H1 (cell line): ENCODE measurements around the gene GABRG3. TPM values are rescaled to one million over a fixed set of nuclear protein-coding genes. Genes with fewer than 3 reads are reported as not detected.

ENCODE experiments used
- CTCF ChIA-PET: fragments of 300-600 bp; sonication (Branson Sonifier 250); formaldehyde crosslinking; loops from one replicate; lab custom pipeline; 2021; ENCODE audit not compliant: partially characterized antibody; lab: Charles Lee
- POLR2A ChIA-PET: fragments of 300-600 bp; sonication (Branson Sonifier 250); formaldehyde crosslinking; loops from one replicate; lab custom pipeline; 2021; ENCODE audit warnings: inconsistent platforms; ENCODE audit not compliant: partially characterized antibody; lab: Charles Lee
- DNase-seq, 2 experiments: peaks; one replicate each; pipeline versions ENCODE4 v3.0.0 to v3.0.0-alpha.2; 2010 to 2022; ENCODE audit warnings: low spot score in 2 of 2, low read depth in 1 of 2, mixed read lengths in 1 of 2
- FAIRE-seq: peaks from 2 replicates; lab custom pipeline; 2011; peaks lifted over from hg19 to GRCh38; lab: Jason Lieb, UNC
- H2AFZ ChIP-seq: 2 replicates; pipeline ENCODE4 v1.8.1; 2012; ENCODE audit warnings: low read length, inconsistent platforms
- H2AK5ac ChIP-seq: 2 replicates; pipeline ENCODE4 v1.6.1; 2013; ENCODE audit warnings: low read depth, low read length
- H2BK120ac ChIP-seq: replicated peaks from 2 replicates; pipeline ENCODE3; 2013; ENCODE audit warnings: low read depth, low read length, inconsistent platforms
- H2BK12ac ChIP-seq: 2 replicates; pipeline ENCODE4 v1.6.1; 2013; ENCODE audit warnings: low read depth, low read length
- H2BK15ac ChIP-seq: 2 replicates; pipeline ENCODE4 v1.6.1; 2013; ENCODE audit warnings: low read length
- H2BK20ac ChIP-seq: 2 replicates; pipeline ENCODE4 v1.6.1; 2013; ENCODE audit warnings: low read length
- H2BK5ac ChIP-seq: 2 replicates; pipeline ENCODE4 v1.6.1; 2013; ENCODE audit warnings: low read depth, low read length
- H3K14ac ChIP-seq: 2 replicates; pipeline ENCODE4 v1.6.1; 2013; ENCODE audit warnings: inconsistent platforms; ENCODE audit not compliant: insufficient read length
- H3K18ac ChIP-seq: 2 replicates; pipeline ENCODE4 v1.6.1; 2013; ENCODE audit warnings: low read length; ENCODE audit errors: extremely low read depth
- H3K23ac ChIP-seq: 2 replicates; pipeline ENCODE4 v1.6.1; 2013; ENCODE audit warnings: inconsistent platforms; ENCODE audit not compliant: insufficient read length
- H3K23me2 ChIP-seq: 2 replicates; pipeline ENCODE4 v1.6.1; 2013; ENCODE audit warnings: low read depth, low read length
- H3K27ac ChIP-seq: 2 replicates; pipeline ENCODE4 v1.6.1; 2011; ENCODE audit warnings: low read depth, low read length, inconsistent platforms
- H3K27me3 ChIP-seq, 4 experiments: replicated peaks in 1 of 4; 1 replicate in 1 of 4; 2 replicates in 3 of 4; pipeline versions ENCODE4 v1.6.1 to v1.8.1; 2011 to 2013; ENCODE audit warnings: low read length in 3 of 4, mild to moderate bottlenecking in 3 of 4, inconsistent platforms in 2 of 4, mixed read lengths in 2 of 4, moderate library complexity in 1 of 4; ENCODE audit not compliant: control insufficient read depth in 3 of 4, insufficient read depth in 3 of 4; ENCODE audit errors: extremely low read depth in 1 of 4
- H3K36me3 ChIP-seq, 4 experiments: 2 replicates each; pipeline versions ENCODE4 v1.6.1 to v1.8.1; 2011 to 2013; ENCODE audit warnings: mild to moderate bottlenecking in 4 of 4, low read length in 3 of 4, moderate library complexity in 2 of 4, control low read depth in 1 of 4, inconsistent platforms in 1 of 4; ENCODE audit not compliant: insufficient read depth in 4 of 4, control insufficient read depth in 2 of 4
- H3K4ac ChIP-seq: replicated peaks from 2 replicates; pipeline ENCODE3; 2013; ENCODE audit warnings: low read length, low read depth, mixed read lengths, inconsistent platforms; ENCODE audit not compliant: insufficient read length
- H3K4me1 ChIP-seq, 4 experiments: replicated peaks in 1 of 4; 1 replicate in 1 of 4; 2 replicates in 3 of 4; pipeline versions ENCODE4 v1.6.1 to v1.8.1; 2011 to 2013; ENCODE audit warnings: low read length in 3 of 4, inconsistent platforms in 2 of 4, mixed read lengths in 1 of 4; ENCODE audit not compliant: insufficient read depth in 4 of 4, control insufficient read depth in 3 of 4
- H3K4me2 ChIP-seq, 2 experiments: 2 replicates each; pipeline versions ENCODE4 v1.6.1 to v1.8.1; 2011 to 2013; ENCODE audit warnings: low read depth in 2 of 2, low read length in 2 of 2, control low read depth in 1 of 2, inconsistent platforms in 1 of 2, mild to moderate bottlenecking in 1 of 2; ENCODE audit not compliant: insufficient read depth in 1 of 2
- H3K4me3 ChIP-seq, 4 experiments: fragments of 200-600, 300-600 bp in 1 of 4; sonication (generic), shearing (Covaris generic), sonication (Bioruptor Twin) in 1 of 4; 2 replicates each; pipeline versions ENCODE4 v1.5.1 to v1.8.1; 2011 to 2016; ENCODE audit warnings: low read length in 4 of 4, low read depth in 3 of 4, control low read depth in 2 of 4, inconsistent platforms in 2 of 4, mild to moderate bottlenecking in 2 of 4, mixed read lengths in 1 of 4, moderate library complexity in 1 of 4; ENCODE audit not compliant: insufficient read depth in 2 of 4; ENCODE audit errors: extremely low read depth in 1 of 4
- H3K56ac ChIP-seq: replicated peaks from 2 replicates; pipeline ENCODE3; 2013; ENCODE audit warnings: low read depth, mild to moderate bottlenecking, mixed read lengths, low read length, inconsistent platforms; ENCODE audit not compliant: insufficient read length
- H3K79me1 ChIP-seq: 2 replicates; pipeline ENCODE4 v1.6.1; 2013; ENCODE audit warnings: low read depth, low read length, control low read depth
- H3K79me2 ChIP-seq, 2 experiments: 2 replicates each; pipeline versions ENCODE4 v1.6.1 to v1.8.1; 2012 to 2013; ENCODE audit warnings: low read length in 2 of 2, mild to moderate bottlenecking in 2 of 2, inconsistent platforms in 1 of 2; ENCODE audit not compliant: insufficient read depth in 2 of 2, control insufficient read depth in 1 of 2
- H3K9ac ChIP-seq, 4 experiments: replicated peaks in 1 of 4; 1 replicate in 1 of 4; 2 replicates in 3 of 4; pipeline versions ENCODE4 v1.6.1 to v1.8.1; 2011 to 2013; ENCODE audit warnings: low read depth in 3 of 4, low read length in 3 of 4, control low read depth in 2 of 4, mild to moderate bottlenecking in 2 of 4, moderate library complexity in 2 of 4, inconsistent platforms in 1 of 4; ENCODE audit errors: extremely low read depth in 1 of 4
- H3K9me3 ChIP-seq, 2 experiments: 2 replicates each; pipeline versions ENCODE4 v1.6.1 to v1.8.1; 2012 to 2013; ENCODE audit warnings: mild to moderate bottlenecking in 2 of 2, moderate library complexity in 2 of 2, control low read depth in 1 of 2, inconsistent platforms in 1 of 2, low read depth in 1 of 2, low read length in 1 of 2, mixed read lengths in 1 of 2; ENCODE audit not compliant: insufficient read depth in 2 of 2
- H4K20me1 ChIP-seq, 2 experiments: replicated peaks in 1 of 2; 2 replicates each; pipeline versions ENCODE3 to v1.8.1; 2011 to 2013; ENCODE audit warnings: inconsistent platforms in 2 of 2, low read length in 2 of 2, mild to moderate bottlenecking in 1 of 2; ENCODE audit not compliant: insufficient read depth in 2 of 2, control insufficient read depth in 1 of 2
- H4K5ac ChIP-seq: 2 replicates; pipeline ENCODE4 v1.6.1; 2013; ENCODE audit warnings: low read length, low read depth, mixed read lengths, inconsistent platforms; ENCODE audit not compliant: insufficient read length
- H4K8ac ChIP-seq: 2 replicates; pipeline ENCODE4 v1.8.0; 2013; ENCODE audit warnings: mild to moderate bottlenecking, moderate library complexity, low read length, inconsistent platforms; ENCODE audit not compliant: insufficient read depth; ENCODE audit errors: extremely low read depth
- H4K91ac ChIP-seq: replicated peaks from 2 replicates; pipeline ENCODE3; 2013; ENCODE audit warnings: low read length, mixed read lengths, inconsistent platforms; ENCODE audit not compliant: insufficient read length
- CREB1 ChIP-seq: IDR thresholded peaks from 2 replicates; pipeline ENCODE4 v1.6.1; 2012; ENCODE audit warnings: inconsistent platforms
- CTBP2 ChIP-seq: IDR thresholded peaks from 2 replicates; pipeline ENCODE4 v1.7.0; 2011; ENCODE audit warnings: borderline replicate concordance, mild to moderate bottlenecking, moderate library complexity, mixed read lengths, low read length; ENCODE audit not compliant: insufficient read depth, insufficient read length
- MAFK ChIP-seq: IDR thresholded peaks from 2 replicates; pipeline ENCODE4 v1.6.1; 2012; ENCODE audit warnings: low read depth, mild to moderate bottlenecking, improper control_type of control experiment, low read length
- RXRA ChIP-seq: IDR thresholded peaks from 2 replicates; pipeline ENCODE4 v1.6.1; 2011; ENCODE audit warnings: low read depth, mild to moderate bottlenecking, low read length, moderate library complexity; ENCODE audit not compliant: insufficient read depth
- SIRT6 ChIP-seq: IDR thresholded peaks from one replicate; pipeline ENCODE4 v1.7.1; 2012; ENCODE audit warnings: low read length, inconsistent platforms
- SP1 ChIP-seq: IDR thresholded peaks from 2 replicates; pipeline ENCODE4 v1.6.1; 2011; ENCODE audit warnings: low read depth, low read length
- USF2 ChIP-seq: IDR thresholded peaks from 2 replicates; pipeline ENCODE4 v1.6.1; 2011; ENCODE audit warnings: low read length, improper control_type of control experiment
- WGBS, 2 experiments: shearing (Covaris generic) in 1 of 2; methylation state at CpG; one replicate each; pipeline versions ENCODE4 v1.1.6 to v1.1.7; 2013 to 2015; ENCODE audit warnings: low lambda C conversion rate in 2 of 2, mixed read lengths in 2 of 2, inconsistent platforms in 1 of 2, low coverage in 1 of 2, missing lambda C conversion rate in 1 of 2; ENCODE audit not compliant: insufficient replicate concordance in 2 of 2, insufficient coverage in 1 of 2, insufficient read length in 1 of 2; ENCODE audit errors: extremely low coverage in 1 of 2, missing lambda C conversion rate in 1 of 2; 5-methylcytosine and 5-hydroxymethylcytosine counted together
- polyA plus RNA-seq, 7 experiments: library from polyadenylated mRNA; depleted of rRNA in 3 of 7; stranded (reverse) in 5 of 7; unstranded in 2 of 7; fragments of >200 nt in 5 of 7; fragments of 200-250 nt in 2 of 7; gene quantifications; 1 replicate in 5 of 7; 2 replicates in 1 of 7; 4 replicates in 1 of 7; pipeline versions ENCODE4 v1.2.1 to v1.2.3, GENCODE V29; 2011 to 2013; ENCODE audit warnings: missing spikeins in 2 of 7, mixed read lengths in 2 of 7
- total RNA-seq: library from RNA; stranded (reverse); fragmentation: NEBNext Ultra II Directional; extraction: Animal tissue kit (Norgen Biotek cat#: 25700); gene quantifications from 2 replicates; pipeline ENCODE4 v1.2.1, GENCODE V29; 2021
- TF ChIP-seq, protein P1 (sequence below): IDR thresholded peaks from 2 replicates; pipeline ENCODE4 v1.6.1; 2011; ENCODE audit warnings: low read depth, mild to moderate bottlenecking, low read length; ENCODE audit not compliant: insufficient read depth

Gene GABRG3
- total and polyA plus RNA-seq, 2 of the 8 experiments (the other 6 are each of a cell fraction or from before 2014, with no cell fraction given): 0.17 to 0.80 TPM

- H2BK12ac ChIP-seq: no peak overlapping the region
- no peak overlapping the region for H2BK120ac ChIP-seq
- no peak overlapping the region for H2AK5ac ChIP-seq
- ChIA-PET POLR2A (no interaction called here), CTCF (interaction anchor here (0.7 to 2.0 kb wide), 2 partner anchors 18 to 19 kb away, joined by 3 to 4 read pairs; no protein-coding TSS in a partner anchor)
- H3K36me3 ChIP-seq: no peaks in the 10 kb centered on the region
- no peak overlapping the region for H3K9ac ChIP-seq
- no peak overlapping the region for H4K5ac ChIP-seq
- H2BK5ac ChIP-seq: no peak overlapping the region
- no peak overlapping the region for H3K4me3 ChIP-seq
- H4K91ac ChIP-seq: no peak overlapping the region
- no peaks in the 10 kb centered on the region for H3K79me1 ChIP-seq
- no peak overlapping the region for H3K23ac ChIP-seq
- H2BK20ac ChIP-seq: no peak overlapping the region
- 88% methylated on average over 5 of the region's 5 CpGs; no CpG with 5 or more reads in 1 of the 2 experiments for WGBS, 2 experiments
- H3K4me1 ChIP-seq: no peaks in the 10 kb centered on the region
- no peak overlapping the region for H3K27ac ChIP-seq
- no peak overlapping the region for H3K4me2 ChIP-seq
- FAIRE-seq (no peak), DNase-seq (no peak)
- no peaks in the 10 kb centered on the region for H3K9me3 ChIP-seq
- no peaks in the 10 kb centered on the region for H3K79me2 ChIP-seq
- H3K27me3 ChIP-seq: no peaks in the 10 kb centered on the region
- no peak overlapping the region for H2AFZ ChIP-seq
- no peak overlapping the region for H3K18ac ChIP-seq
- no peak for TF ChIP-seq USF2
- no peak for TF ChIP-seq SP1
- TF ChIP-seq SIRT6: no peak
- no peak for TF ChIP-seq MAFK
- TF ChIP-seq CTBP2: no peak
- TF ChIP-seq, protein P1, sequence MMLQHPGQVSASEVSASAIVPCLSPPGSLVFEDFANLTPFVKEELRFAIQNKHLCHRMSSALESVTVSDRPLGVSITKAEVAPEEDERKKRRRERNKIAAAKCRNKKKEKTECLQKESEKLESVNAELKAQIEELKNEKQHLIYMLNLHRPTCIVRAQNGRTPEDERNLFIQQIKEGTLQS: no peak
- TF ChIP-seq CREB1: no peak
- no peak for TF ChIP-seq RXRA
- H3K56ac ChIP-seq: no peak overlapping the region
- no peaks in the 10 kb centered on the region for H3K23me2 ChIP-seq
- no peak overlapping the region for H3K14ac ChIP-seq
- no peak overlapping the region for H2BK15ac ChIP-seq
- no peak overlapping the region for H4K8ac ChIP-seq
- no peak overlapping the region for H3K4ac ChIP-seq
- no peaks in the 10 kb centered on the region for H4K20me1 ChIP-seq
Measured at GRCh38 chr15:27219636-27220035, 248.7 kb downstream of the GABRG3 start.
